SK-N-SH (cell line): ENCODE data around the gene DOCK3. TPM values are rescaled to one million over a fixed set of nuclear protein-coding genes. Genes with fewer than 3 reads are reported as not detected.

ENCODE experiments used
- CTCF ChIA-PET: fragments of 300-600, 350-600 bp; formaldehyde crosslinking; extraction: SDS; loops from one replicate; lab custom pipeline; 2021; lab: Yijun Ruan, JAX
- POLR2A ChIA-PET: fragments of 350-600 bp; sonication (Branson Sonifier 250); formaldehyde crosslinking; extraction: SDS; loops from one replicate; lab custom pipeline; 2020; ENCODE audit warnings: antibody characterized with exemption, inconsistent platforms; lab: Yijun Ruan, JAX
- DNase-seq: peaks from one replicate; pipeline ENCODE4 v3.0.0; 2012
- H2AFZ ChIP-seq: fragments of 200-600 bp; sonication (generic); 2 replicates; pipeline ENCODE4 v1.8.1; 2016; ENCODE audit warnings: antibody characterized with exemption, mild to moderate bottlenecking, low read depth
- H3F3A ChIP-seq: fragments of 200-600 bp; sonication (generic); replicated peaks from 2 replicates; pipeline ENCODE3; 2016; ENCODE audit warnings: antibody characterized with exemption, mild to moderate bottlenecking; ENCODE audit not compliant: insufficient read depth
- H3K27ac ChIP-seq, 2 experiments: fragments of 200-500 bp in 1 of 2; fragments of 200-600 bp in 1 of 2; sonication (Bioruptor generic) in 1 of 2; sonication (generic), shearing (Covaris generic) in 1 of 2; 2 replicates each; pipeline versions ENCODE4 v1.5.1 to v1.6.1; 2014 to 2016; ENCODE audit warnings: low read depth in 2 of 2, inconsistent platforms in 1 of 2, low read length in 1 of 2, mild to moderate bottlenecking in 1 of 2, mixed read lengths in 1 of 2
- H3K27me3 ChIP-seq: fragments of 200-600 bp; sonication (generic), shearing (Covaris generic); 2 replicates; pipeline ENCODE4 v1.6.1; 2016; ENCODE audit warnings: mixed run types; ENCODE audit not compliant: insufficient read depth
- H3K36me3 ChIP-seq, 2 experiments: fragments of 200-500 bp in 1 of 2; fragments of 200-600 bp in 1 of 2; sonication (Bioruptor generic) in 1 of 2; sonication (generic) in 1 of 2; replicated peaks in 1 of 2; 2 replicates each; pipeline versions ENCODE3 to v1.5.1; 2014 to 2016; ENCODE audit warnings: low read length in 1 of 2, mild to moderate bottlenecking in 1 of 2; ENCODE audit not compliant: insufficient read depth in 2 of 2, control insufficient read depth in 1 of 2
- H3K4me1 ChIP-seq, 2 experiments: fragments of 200-500 bp in 1 of 2; fragments of 200-600 bp in 1 of 2; sonication (Bioruptor generic) in 1 of 2; sonication (generic), shearing (Covaris generic) in 1 of 2; 2 replicates each; pipeline versions ENCODE4 v1.5.1 to v1.6.1; 2014 to 2016; ENCODE audit warnings: low read depth in 1 of 2, low read length in 1 of 2, mixed run types in 1 of 2; ENCODE audit not compliant: insufficient read depth in 2 of 2, control insufficient read depth in 1 of 2
- H3K4me2 ChIP-seq: fragments of 200-600 bp; sonication (generic), shearing (Covaris generic); 2 replicates; pipeline ENCODE4 v1.6.1; 2017; ENCODE audit warnings: mixed run types
- H3K4me3 ChIP-seq, 2 experiments: fragments of 200-500 bp in 1 of 2; fragments of 200-600 bp in 1 of 2; sonication (Bioruptor generic) in 1 of 2; sonication (generic), shearing (Covaris generic) in 1 of 2; 2 replicates each; pipeline versions ENCODE4 v1.5.1 to v1.8.1; 2014 to 2016; ENCODE audit warnings: low read depth in 2 of 2, inconsistent platforms in 1 of 2, low read length in 1 of 2, mild to moderate bottlenecking in 1 of 2, mixed read lengths in 1 of 2, moderate library complexity in 1 of 2
- H3K79me2 ChIP-seq: fragments of 200-600 bp; sonication (generic); 2 replicates; pipeline ENCODE4 v1.8.1; 2017; ENCODE audit warnings: mild to moderate bottlenecking; ENCODE audit not compliant: insufficient read depth
- H3K9ac ChIP-seq: fragments of 200-600 bp; sonication (generic); 2 replicates; pipeline ENCODE4 v1.6.1; 2017; ENCODE audit warnings: mixed run types
- H3K9me2 ChIP-seq: fragments of 200-600 bp; sonication (generic); 2 replicates; pipeline ENCODE4 v1.6.1; 2017; ENCODE audit warnings: mixed run types
- H3K9me3 ChIP-seq: fragments of 200-600 bp; sonication (generic); 2 replicates; pipeline ENCODE4 v1.6.1; 2017; ENCODE audit warnings: mixed run types, mild to moderate bottlenecking, moderate library complexity
- H4K20me1 ChIP-seq: fragments of 200-600 bp; sonication (generic); 2 replicates; pipeline ENCODE4 v1.6.1; 2017; ENCODE audit warnings: mild to moderate bottlenecking, mixed run types; ENCODE audit not compliant: insufficient read depth
- CHD2 ChIP-seq: fragments of 150-350 bp; IDR thresholded peaks from 2 replicates; pipeline ENCODE4 v1.6.1; 2018; ENCODE audit warnings: low read length; ENCODE audit not compliant: partially characterized antibody
- EZH2phosphoT487 ChIP-seq: fragments of 200-600 bp; sonication (generic); IDR thresholded peaks from 2 replicates; pipeline ENCODE4 v1.6.1; 2017; ENCODE audit warnings: low read depth, mixed run types, mild to moderate bottlenecking, antibody characterized with exemption, moderate library complexity, borderline replicate concordance
- FOXM1 ChIP-seq: IDR thresholded peaks from 2 replicates; pipeline ENCODE4 v1.4.0; 2012; ENCODE audit warnings: low read depth, mild to moderate bottlenecking
- GATA2 ChIP-seq: sonication (generic); formaldehyde crosslinking; IDR thresholded peaks from 2 replicates; pipeline ENCODE4 v1.5.0; 2020; ENCODE audit warnings: mild to moderate bottlenecking, missing genetic modification reagents
- MEF2A ChIP-seq: IDR thresholded peaks from 2 replicates; pipeline ENCODE4 v1.4.0; 2012; ENCODE audit warnings: low read depth, borderline replicate concordance
- MXI1 ChIP-seq: IDR thresholded peaks from 2 replicates; pipeline ENCODE4 v1.6.1; 2012; ENCODE audit warnings: mild to moderate bottlenecking, low read depth, low read length, improper control_type of control experiment
- RAD21 ChIP-seq: IDR thresholded peaks from 2 replicates; pipeline ENCODE4 v1.6.1; 2012; ENCODE audit warnings: mild to moderate bottlenecking, low read length
- RFX5 ChIP-seq: IDR thresholded peaks from 2 replicates; pipeline ENCODE4 v1.6.1; 2012; ENCODE audit warnings: mild to moderate bottlenecking, improper control_type of control experiment, low read length
- RXRA ChIP-seq: IDR thresholded peaks from 2 replicates; pipeline ENCODE4 v1.4.0; 2012; ENCODE audit warnings: low read depth, mild to moderate bottlenecking, borderline replicate concordance
- TEAD4 ChIP-seq: IDR thresholded peaks from 2 replicates; pipeline ENCODE4 v1.4.0; 2012; ENCODE audit warnings: mild to moderate bottlenecking, borderline replicate concordance; ENCODE audit not compliant: insufficient read depth
- USF1 ChIP-seq: IDR thresholded peaks from 2 replicates; pipeline ENCODE4 v1.4.0; 2012; ENCODE audit warnings: low read depth, borderline replicate concordance
- ZBTB33 ChIP-seq: IDR thresholded peaks from 2 replicates; pipeline ENCODE4 v1.4.0; 2012; ENCODE audit warnings: low read depth, borderline replicate concordance
- WGBS: methylation state at CpG from one replicate; pipeline ENCODE4 v1.1.6; 2017; ENCODE audit warnings: low lambda C conversion rate; 5-methylcytosine and 5-hydroxymethylcytosine counted together
- polyA plus RNA-seq, 3 experiments: library from polyadenylated mRNA; depleted of rRNA; stranded (reverse); fragments of >200 nt; gene quantifications; 2 replicates each; pipeline ENCODE4 v1.2.3, GENCODE V29; 2012
- TF ChIP-seq, protein P1 (sequence below): fragments of 200-600 bp; sonication (generic); IDR thresholded peaks from 2 replicates; pipeline ENCODE4 v1.6.1; 2017; ENCODE audit warnings: antibody characterized with exemption, mild to moderate bottlenecking, moderate library complexity
- TF ChIP-seq, protein P2 (sequence below): fragments of 150-350 bp; IDR thresholded peaks from 2 replicates; pipeline ENCODE4 v1.6.1; 2017; ENCODE audit warnings: antibody characterized with exemption, low read length, low read depth, borderline replicate concordance

DOCK3 gene
- polyA plus RNA-seq, 1 of the 3 experiments (the other 2 are of a cell fraction): 0.05 TPM

GRCh38 chr3:50815844-50816243 is 141.1 kb downstream of the DOCK3 start:
- Histone ChIP-seq H3F3A (no peaks in the 10 kb centered on the region), H3K79me2 (no peaks in the 10 kb centered on the region), H3K4me2 (no peak overlapping the region), H3K27ac (no peak overlapping the region), H3K4me1 (no peaks in the 10 kb centered on the region), H2AFZ (no peak overlapping the region), H3K27me3 (no peaks in the 10 kb centered on the region), H3K9ac (no peak overlapping the region), H3K36me3 (no peaks in the 10 kb centered on the region), H3K9me2 (no peaks in the 10 kb centered on the region), H3K9me3 (no peaks in the 10 kb centered on the region), H4K20me1 (no peaks in the 10 kb centered on the region), H3K4me3 (no peak overlapping the region)
- ChIA-PET POLR2A (no interaction called here), CTCF (interaction anchor here (1.1 kb wide), 1 partner anchor 184 kb away, joined by 3 read pairs; no protein-coding TSS in a partner anchor)
- no peak for TF ChIP-seq FOXM1
- TF ChIP-seq TEAD4: no peak
- TF ChIP-seq RXRA: no peak
- TF ChIP-seq, protein P1, sequence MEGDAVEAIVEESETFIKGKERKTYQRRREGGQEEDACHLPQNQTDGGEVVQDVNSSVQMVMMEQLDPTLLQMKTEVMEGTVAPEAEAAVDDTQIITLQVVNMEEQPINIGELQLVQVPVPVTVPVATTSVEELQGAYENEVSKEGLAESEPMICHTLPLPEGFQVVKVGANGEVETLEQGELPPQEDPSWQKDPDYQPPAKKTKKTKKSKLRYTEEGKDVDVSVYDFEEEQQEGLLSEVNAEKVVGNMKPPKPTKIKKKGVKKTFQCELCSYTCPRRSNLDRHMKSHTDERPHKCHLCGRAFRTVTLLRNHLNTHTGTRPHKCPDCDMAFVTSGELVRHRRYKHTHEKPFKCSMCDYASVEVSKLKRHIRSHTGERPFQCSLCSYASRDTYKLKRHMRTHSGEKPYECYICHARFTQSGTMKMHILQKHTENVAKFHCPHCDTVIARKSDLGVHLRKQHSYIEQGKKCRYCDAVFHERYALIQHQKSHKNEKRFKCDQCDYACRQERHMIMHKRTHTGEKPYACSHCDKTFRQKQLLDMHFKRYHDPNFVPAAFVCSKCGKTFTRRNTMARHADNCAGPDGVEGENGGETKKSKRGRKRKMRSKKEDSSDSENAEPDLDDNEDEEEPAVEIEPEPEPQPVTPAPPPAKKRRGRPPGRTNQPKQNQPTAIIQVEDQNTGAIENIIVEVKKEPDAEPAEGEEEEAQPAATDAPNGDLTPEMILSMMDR: no peak
- TF ChIP-seq RFX5: no peak
- no peak for TF ChIP-seq RAD21
- TF ChIP-seq EZH2phosphoT487: no peak
- TF ChIP-seq USF1: no peak
- no peak for TF ChIP-seq MEF2A
- no peak for TF ChIP-seq GATA2 (CRISPR knock-in tag)
- no peak for DNase-seq

DNA sequence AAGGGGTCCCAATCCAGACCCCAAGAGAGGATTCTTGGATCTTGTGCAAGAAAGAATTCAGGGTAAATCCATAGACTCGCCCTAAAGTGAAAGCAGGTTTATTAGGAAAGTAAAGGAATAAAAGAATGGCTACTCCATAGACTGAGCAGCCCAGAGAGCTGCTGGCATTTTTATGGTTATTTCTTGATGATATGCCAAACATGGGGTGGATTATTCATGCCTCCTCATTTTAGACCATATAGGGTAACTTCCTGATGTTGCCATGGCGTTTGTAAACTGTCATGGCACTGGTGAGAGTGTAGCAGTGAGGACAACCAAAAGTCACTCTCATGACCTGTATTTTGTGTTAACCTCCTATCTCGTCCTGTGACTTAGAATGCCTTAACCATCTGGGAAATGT is 142.2 kb downstream of the DOCK3 start:
- H3K4me3 ChIP-seq: no peak overlapping the region
- POLR2A ChIA-PET: no interaction called here
- no peaks in the 10 kb centered on the region for H3K9me2 ChIP-seq
- H2AFZ ChIP-seq: no peak overlapping the region
- 2% methylated on average over 3 of the region's 3 CpGs for WGBS
- no peaks in the 10 kb centered on the region for H3K27me3 ChIP-seq
- H3K4me2 ChIP-seq: no peak overlapping the region
- H3K4me1 ChIP-seq: no peaks in the 10 kb centered on the region
- CTCF ChIA-PET: no interaction called here
- no peak for TF ChIP-seq MXI1
- no peak for TF ChIP-seq GATA2 (CRISPR knock-in tag)
- TF ChIP-seq CHD2: no peak
- TF ChIP-seq, protein P2, sequence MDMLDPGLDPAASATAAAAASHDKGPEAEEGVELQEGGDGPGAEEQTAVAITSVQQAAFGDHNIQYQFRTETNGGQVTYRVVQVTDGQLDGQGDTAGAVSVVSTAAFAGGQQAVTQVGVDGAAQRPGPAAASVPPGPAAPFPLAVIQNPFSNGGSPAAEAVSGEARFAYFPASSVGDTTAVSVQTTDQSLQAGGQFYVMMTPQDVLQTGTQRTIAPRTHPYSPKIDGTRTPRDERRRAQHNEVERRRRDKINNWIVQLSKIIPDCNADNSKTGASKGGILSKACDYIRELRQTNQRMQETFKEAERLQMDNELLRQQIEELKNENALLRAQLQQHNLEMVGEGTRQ: no peak
- TF ChIP-seq ZBTB33: no peak
- TF ChIP-seq, all 33 proteins: peak for 0
- no peaks in the 10 kb centered on the region for H3F3A ChIP-seq
- H3K36me3 ChIP-seq: no peaks in the 10 kb centered on the region
- no peaks in the 10 kb centered on the region for H3K79me2 ChIP-seq
- no peak overlapping the region for H3K9ac ChIP-seq
- no peaks in the 10 kb centered on the region for H3K9me3 ChIP-seq
- DNase-seq: no peak
- H3K27ac ChIP-seq: no peak overlapping the region
- no peaks in the 10 kb centered on the region for H4K20me1 ChIP-seq
